Activated CD4-positive, CD25-positive, alpha-beta regulatory T cell treated with anti-CD3 and anti-CD28 coated beads, Interleukin-2, amount 50 U/mL, for 24 hours (primary cell): ENCODE measurements around the gene ADIPOR2.
"Not testable (repeated sequence)": the region's sequence is repeated elsewhere in the genome, so short reads cannot be mapped to it uniquely, and the experiment has no call there.

Source experiments
- ATAC-seq, 2 donors: fragments of 150-1000 bp; cut with Tn5 transposase; one replicate each; pipeline ENCODE4 v1.10.0; 2021; ENCODE audit warnings: mild to moderate bottlenecking in 1 of 2, moderate library complexity in 1 of 2

Gene ADIPOR2

GRCh38 chr12:1665366-1665765 lies 25.5 kb upstream of the ADIPOR2 start:
- ATAC-seq, result no peak

- no peak for ATAC-seq
These were observed 24.7 kb upstream of the ADIPOR2 start for GRCh38 chr12:1666215-1666614.

- ATAC-seq, result no peak
These were observed 24.1 kb upstream of the ADIPOR2 start for GRCh38 chr12:1666685-1667162.

- no peak for ATAC-seq
These were observed 21.9 kb upstream of the ADIPOR2 start for GRCh38 chr12:1668833-1669543.

- no peak for ATAC-seq
These were observed 20.3 kb upstream of the ADIPOR2 start for GRCh38 chr12:1670358-1671268.

GRCh38 chr12:1676043-1676442 lies 14.8 kb upstream of the ADIPOR2 start:
- no peak for ATAC-seq

- no peak for ATAC-seq
These were observed 9.9 kb upstream of the ADIPOR2 start for GRCh38 chr12:1680804-1681492.

GRCh38 chr12:1681493-1681807 lies 9.4 kb upstream of the ADIPOR2 start:
- ATAC-seq, result no peak

GRCh38 chr12:1688086-1688710 lies 2.7 kb upstream of the ADIPOR2 start:
- ATAC-seq, result no peak

GRCh38 chr12:1691123-1692007 lies 495 bp downstream of the ADIPOR2 start:
- ATAC-seq, result peak; percentile 11 to 20

- ATAC-seq, result no peak
These were observed 1.4 kb downstream of the ADIPOR2 start for GRCh38 chr12:1692226-1692625.

- no peak for ATAC-seq
These were observed 2.2 kb downstream of the ADIPOR2 start for GRCh38 chr12:1692895-1693610.

GRCh38 chr12:1695097-1695496 lies 4.2 kb downstream of the ADIPOR2 start:
- ATAC-seq, result not testable (repeated sequence)

GRCh38 chr12:1695886-1696670 lies 5.2 kb downstream of the ADIPOR2 start:
- no peak for ATAC-seq

- ATAC-seq, result no peak
These were observed 5.9 kb downstream of the ADIPOR2 start for GRCh38 chr12:1696800-1697199.

- ATAC-seq, result no peak
These were observed 6.4 kb downstream of the ADIPOR2 start for GRCh38 chr12:1697271-1697670.

GRCh38 chr12:1698720-1699119 lies 7.8 kb downstream of the ADIPOR2 start:
- no peak for ATAC-seq

GRCh38 chr12:1702713-1703112 lies 11.8 kb downstream of the ADIPOR2 start:
- no peak for ATAC-seq

GRCh38 chr12:1703771-1704722 lies 13.2 kb downstream of the ADIPOR2 start:
- no peak for ATAC-seq
